HepG2 (cell line): ENCODE measurements around the gene TNNI3K. TPM values are rescaled to one million over a fixed set of nuclear protein-coding genes. Genes with fewer than 3 reads are reported as not detected.

Source experiments
- ATAC-seq: fragments of 200-7000 bp; cut with Tn5 transposase; 3 replicates; pipeline ENCODE4 v1.9.1; 2020; ENCODE audit warnings: mild to moderate bottlenecking, moderate library complexity
- BruUV-seq: library from RNA; stranded (reverse); fragments of 400-500 nt; replicated peaks from 2 replicates; lab custom pipeline; 2021; lab: Mats Ljungman, UMichigan
- CTCF ChIA-PET: fragments of 300-600 bp; formaldehyde crosslinking; extraction: SDS; loops from one replicate; lab custom pipeline; 2021; ENCODE audit warnings: low total read pairs, inconsistent platforms, low intra/inter-chr PET ratio; lab: Yijun Ruan, JAX
- POLR2A ChIA-PET: fragments of 350-600 bp; sonication (Branson Sonifier 250); formaldehyde crosslinking; loops from one replicate; lab custom pipeline; 2020; ENCODE audit warnings: antibody characterized with exemption, inconsistent platforms; lab: Yijun Ruan, JAX
- DNase-seq: peaks from one replicate; pipeline ENCODE4 v3.0.0-alpha.2; 2015; ENCODE audit warnings: low spot score
- FAIRE-seq: peaks from 3 replicates; lab custom pipeline; 2011; peaks lifted over from hg19 to GRCh38; lab: Jason Lieb, UNC
- H2AFZ ChIP-seq: one replicate; pipeline ENCODE4 v1.6.1; 2011; ENCODE audit warnings: low read length, inconsistent platforms
- H3K27ac ChIP-seq: fragments of 300-600 bp; 3 replicates; pipeline ENCODE4 v1.8.0; 2011; ENCODE audit warnings: mixed run types, mild to moderate bottlenecking, mixed read lengths, low read length, inconsistent platforms; ENCODE audit not compliant: insufficient read depth; ENCODE audit errors: extremely low read length
- H3K27me3 ChIP-seq, 2 experiments: fragments of 200-600 bp in 1 of 2; 2 replicates in 1 of 2; 3 replicates in 1 of 2; pipeline versions ENCODE4 v1.6.0 to v1.8.0; 2011; ENCODE audit warnings: low read length in 2 of 2, mild to moderate bottlenecking in 2 of 2, moderate library complexity in 2 of 2, inconsistent platforms in 1 of 2; ENCODE audit not compliant: insufficient read depth in 2 of 2, control insufficient read depth in 1 of 2
- H3K36me3 ChIP-seq, 2 experiments: fragments of 200-600 bp in 1 of 2; replicated peaks in 1 of 2; 2 replicates in 1 of 2; 3 replicates in 1 of 2; pipeline versions ENCODE4 v1.5.1 to v1.8.0; 2011; ENCODE audit warnings: low read length in 2 of 2, inconsistent platforms in 1 of 2; ENCODE audit not compliant: insufficient read depth in 2 of 2, control insufficient read depth in 1 of 2
- H3K4me1 ChIP-seq: 2 replicates; pipeline ENCODE4 v1.5.1; 2012; ENCODE audit warnings: low read length, inconsistent platforms; ENCODE audit not compliant: insufficient read depth
- H3K4me2 ChIP-seq: 2 replicates; pipeline ENCODE4 v1.6.0; 2011; ENCODE audit warnings: low read depth, low read length, inconsistent platforms
- H3K4me3 ChIP-seq, 3 experiments: fragments of 200-600 bp in 1 of 3; sonication (generic), shearing (Covaris generic) in 1 of 3; replicated peaks in 1 of 3; 2 replicates each; pipeline ENCODE4 v1.5.1; 2011 to 2016; ENCODE audit warnings: low read length in 3 of 3, inconsistent platforms in 2 of 3, low read depth in 2 of 3, mild to moderate bottlenecking in 2 of 3, control low read depth in 1 of 3, mixed read lengths in 1 of 3; ENCODE audit not compliant: insufficient read depth in 1 of 3
- H3K79me2 ChIP-seq: one replicate; pipeline ENCODE4 v1.6.1; 2011; ENCODE audit warnings: low read length, inconsistent platforms; ENCODE audit not compliant: insufficient read depth
- H3K9ac ChIP-seq: 2 replicates; pipeline ENCODE4 v1.6.0; 2011; ENCODE audit warnings: mild to moderate bottlenecking, low read depth, low read length, inconsistent platforms; ENCODE audit not compliant: insufficient read depth
- H3K9me3 ChIP-seq: 2 replicates; pipeline ENCODE4 v1.5.1; 2012; ENCODE audit warnings: mild to moderate bottlenecking, low read length
- H4K20me1 ChIP-seq: 2 replicates; pipeline ENCODE4 v1.6.0; 2011; ENCODE audit warnings: inconsistent platforms, mild to moderate bottlenecking, low read length, moderate library complexity; ENCODE audit not compliant: insufficient read depth
- CEBPB ChIP-seq: IDR thresholded peaks from 2 replicates; pipeline ENCODE4 v1.6.1; 2011; ENCODE audit warnings: low read depth, low read length, improper control_type of control experiment, borderline replicate concordance
- HNF4G ChIP-seq, 2 experiments: sonication (generic) in 1 of 2; formaldehyde crosslinking in 1 of 2; IDR thresholded peaks; 2 replicates each; pipeline versions ENCODE4 v1.4.0 to v1.6.1; 2011 to 2020; ENCODE audit warnings: borderline replicate concordance in 2 of 2, low read depth in 2 of 2, mild to moderate bottlenecking in 2 of 2, low read length in 1 of 2, missing genetic modification reagents in 1 of 2, moderate library complexity in 1 of 2
- IRX3 ChIP-seq: sonication (generic); formaldehyde crosslinking; IDR thresholded peaks from 2 replicates; pipeline ENCODE4 v1.8.1; 2023; ENCODE audit warnings: mild to moderate bottlenecking, low read depth, missing genetic modification reagents, borderline replicate concordance
- MTA3 ChIP-seq: sonication (generic); formaldehyde crosslinking; IDR thresholded peaks from 2 replicates; pipeline ENCODE4 v1.4.0; 2020; ENCODE audit warnings: missing genetic modification reagents
- SALL1 ChIP-seq: sonication (generic); formaldehyde crosslinking; IDR thresholded peaks from 2 replicates; pipeline ENCODE4 v1.8.0; 2022; ENCODE audit warnings: mild to moderate bottlenecking, missing genetic modification reagents
- ZMYM3 ChIP-seq: sonication (generic); formaldehyde crosslinking; IDR thresholded peaks from 2 replicates; pipeline ENCODE4 v1.5.1; 2020; ENCODE audit warnings: mild to moderate bottlenecking, missing genetic modification reagents
- ZNF496 ChIP-seq: sonication (generic); formaldehyde crosslinking; IDR thresholded peaks from 2 replicates; pipeline ENCODE4 v1.8.1; 2023; ENCODE audit warnings: mild to moderate bottlenecking, moderate library complexity, missing genetic modification reagents; ENCODE audit not compliant: insufficient replicate concordance
- ZSCAN20 ChIP-seq: sonication (generic); formaldehyde crosslinking; IDR thresholded peaks from 2 replicates; pipeline ENCODE4 v1.4.0; 2020; ENCODE audit warnings: missing genetic modification reagents, mild to moderate bottlenecking, borderline replicate concordance
- WGBS: methylation state at CpG from one replicate; pipeline ENCODE4 v1.1.6; 2017; ENCODE audit warnings: low lambda C conversion rate; 5-methylcytosine and 5-hydroxymethylcytosine counted together
- in situ Hi-C: cut with HindIII; loops from 2 replicates; pipeline ENCODE4 v1.10.0; 2017; ENCODE audit warnings: low pct_unique_long_range_greater_than_20kb; ENCODE audit not compliant: extremely low pct_ligation_motif_present
- intact Hi-C: fragments of 100-400 bp; cut with micrococcal nuclease; formaldehyde crosslinking; loops from one replicate; pipeline ENCODE4 v1.10.0; 2022; ENCODE audit not compliant: unreplicated experiment
- polyA plus RNA-seq, 8 experiments: library from polyadenylated mRNA; depleted of rRNA in 3 of 8; stranded (reverse) in 7 of 8; unstranded in 1 of 8; fragments of >200 nt; fragmentation: Illumina TruSeq in 4 of 8; extraction: Trizol in 4 of 8; gene quantifications; 2 replicates each; pipeline versions ENCODE4 v1.2.1 to v1.2.3, GENCODE V29; 2011 to 2016; ENCODE audit warnings: low read depth in 4 of 8, missing spikeins in 1 of 8, mixed read lengths in 1 of 8; ENCODE audit not compliant: insufficient read depth in 1 of 8
- total RNA-seq, 5 experiments: library from RNA; depleted of rRNA; stranded (reverse); fragments of >200 nt; fragmentation: Illumina TruSeq; extraction: Trizol; gene quantifications; 2 replicates each; pipeline ENCODE4 v1.2.3, GENCODE V29; 2016; ENCODE audit warnings: low read depth in 1 of 5
- TF ChIP-seq, protein P1 (sequence below): sonication (generic); formaldehyde crosslinking; IDR thresholded peaks from 2 replicates; pipeline ENCODE4 v1.4.0; 2020; ENCODE audit warnings: missing genetic modification reagents; ENCODE audit errors: not compliant biosample characterization
- TF ChIP-seq, protein P2 (sequence below): sonication (generic); formaldehyde crosslinking; IDR thresholded peaks from 2 replicates; pipeline ENCODE4 v1.8.1; 2022; ENCODE audit warnings: low read depth, mild to moderate bottlenecking, missing genetic modification reagents
- TF ChIP-seq, protein P3 (sequence below): sonication (generic); formaldehyde crosslinking; IDR thresholded peaks from 2 replicates; pipeline ENCODE4 v1.4.0; 2020; ENCODE audit warnings: missing genetic modification reagents

The TNNI3K gene
- total and polyA plus RNA-seq, 2 of the 13 experiments (the other 11 are each of a cell fraction or from before 2014, with no cell fraction given), result 1.1 TPM; not detected in 1

DNA sequence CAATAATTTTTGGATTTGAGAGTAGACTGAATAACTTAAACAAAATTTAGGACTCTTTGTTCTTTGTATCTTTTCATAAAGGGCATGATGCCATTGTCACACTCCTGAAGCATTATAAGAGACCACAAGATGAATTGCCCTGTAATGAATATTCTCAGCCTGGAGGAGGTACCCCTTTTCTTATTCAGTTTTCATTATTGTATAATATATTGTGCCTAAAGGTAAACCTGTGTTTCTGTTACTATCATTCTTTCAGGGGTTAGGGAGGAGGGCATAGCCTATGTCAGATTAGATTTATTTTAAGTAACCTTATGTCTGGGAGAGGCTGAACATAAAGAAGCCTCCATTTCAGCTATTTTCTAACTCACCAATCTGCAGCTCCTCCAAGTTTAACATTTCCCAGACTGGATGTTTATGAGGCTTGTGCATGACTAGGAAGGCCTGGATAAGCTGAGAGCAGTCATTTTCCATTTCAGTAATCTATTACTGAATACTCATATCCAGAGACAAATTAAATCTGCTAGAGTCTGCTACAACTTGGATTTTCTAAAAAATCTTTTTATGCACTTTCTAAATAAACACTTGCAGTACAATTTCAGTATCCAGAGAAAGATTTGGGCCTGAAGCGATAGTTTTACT lies 132.1 kb downstream of the TNNI3K start:
- no peak for ATAC-seq
- Histone ChIP-seq H4K20me1 (no peaks in the 10 kb centered on the region), H3K9ac (no peak overlapping the region), H3K36me3 (no peaks in the 10 kb centered on the region), H3K9me3 (no peaks in the 10 kb centered on the region), H3K27me3 (no peaks in the 10 kb centered on the region), H3K27ac (no peak overlapping the region), H3K79me2 (no peaks in the 10 kb centered on the region), H3K4me1 (no peaks in the 10 kb centered on the region), H3K4me2 (no peak overlapping the region), H2AFZ (no peak overlapping the region), H3K4me3 (no peak overlapping the region)
- no TSS peak for BruUV-seq
- POLR2A ChIA-PET, result no interaction called here
- FAIRE-seq, result no peak
- in situ Hi-C loops (no loop called here), intact Hi-C loops (no loop called here)
- DNase-seq, result no peak
- CTCF ChIA-PET, result no interaction called here
- 4% methylated on average over 1 of the region's 1 CpG for WGBS
- no peak for TF ChIP-seq ZNF496 (CRISPR knock-in tag)
- TF ChIP-seq MTA3 (CRISPR knock-in tag), result no peak
- TF ChIP-seq IRX3 (CRISPR knock-in tag), result no peak
- TF ChIP-seq CEBPB, result no peak
- TF ChIP-seq HNF4G (IDR thresholded peaks at IDR 0.05; ENCODE audit: borderline replicate concordance, low read depth, low read length), result no peak
- no peak for TF ChIP-seq HNF4G (CRISPR knock-in tag; IDR thresholded peaks at IDR 0.05; ENCODE audit: borderline replicate concordance, low read depth)
- TF ChIP-seq, protein P1, sequence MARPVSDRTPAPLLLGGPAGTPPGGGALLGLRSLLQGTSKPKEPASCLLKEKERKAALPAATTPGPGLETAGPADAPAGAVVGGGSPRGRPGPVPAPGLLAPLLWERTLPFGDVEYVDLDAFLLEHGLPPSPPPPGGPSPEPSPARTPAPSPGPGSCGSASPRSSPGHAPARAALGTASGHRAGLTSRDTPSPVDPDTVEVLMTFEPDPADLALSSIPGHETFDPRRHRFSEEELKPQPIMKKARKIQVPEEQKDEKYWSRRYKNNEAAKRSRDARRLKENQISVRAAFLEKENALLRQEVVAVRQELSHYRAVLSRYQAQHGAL, result no peak
- no peak for TF ChIP-seq ZMYM3
- TF ChIP-seq, protein P2, sequence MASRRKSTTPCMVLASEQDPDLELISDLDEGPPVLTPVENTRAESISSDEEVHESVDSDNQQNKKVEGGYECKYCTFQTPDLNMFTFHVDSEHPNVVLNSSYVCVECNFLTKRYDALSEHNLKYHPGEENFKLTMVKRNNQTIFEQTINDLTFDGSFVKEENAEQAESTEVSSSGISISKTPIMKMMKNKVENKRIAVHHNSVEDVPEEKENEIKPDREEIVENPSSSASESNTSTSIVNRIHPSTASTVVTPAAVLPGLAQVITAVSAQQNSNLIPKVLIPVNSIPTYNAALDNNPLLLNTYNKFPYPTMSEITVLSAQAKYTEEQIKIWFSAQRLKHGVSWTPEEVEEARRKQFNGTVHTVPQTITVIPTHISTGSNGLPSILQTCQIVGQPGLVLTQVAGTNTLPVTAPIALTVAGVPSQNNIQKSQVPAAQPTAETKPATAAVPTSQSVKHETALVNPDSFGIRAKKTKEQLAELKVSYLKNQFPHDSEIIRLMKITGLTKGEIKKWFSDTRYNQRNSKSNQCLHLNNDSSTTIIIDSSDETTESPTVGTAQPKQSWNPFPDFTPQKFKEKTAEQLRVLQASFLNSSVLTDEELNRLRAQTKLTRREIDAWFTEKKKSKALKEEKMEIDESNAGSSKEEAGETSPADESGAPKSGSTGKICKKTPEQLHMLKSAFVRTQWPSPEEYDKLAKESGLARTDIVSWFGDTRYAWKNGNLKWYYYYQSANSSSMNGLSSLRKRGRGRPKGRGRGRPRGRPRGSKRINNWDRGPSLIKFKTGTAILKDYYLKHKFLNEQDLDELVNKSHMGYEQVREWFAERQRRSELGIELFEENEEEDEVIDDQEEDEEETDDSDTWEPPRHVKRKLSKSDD (CRISPR knock-in tag), result no peak
- TF ChIP-seq, protein P3, sequence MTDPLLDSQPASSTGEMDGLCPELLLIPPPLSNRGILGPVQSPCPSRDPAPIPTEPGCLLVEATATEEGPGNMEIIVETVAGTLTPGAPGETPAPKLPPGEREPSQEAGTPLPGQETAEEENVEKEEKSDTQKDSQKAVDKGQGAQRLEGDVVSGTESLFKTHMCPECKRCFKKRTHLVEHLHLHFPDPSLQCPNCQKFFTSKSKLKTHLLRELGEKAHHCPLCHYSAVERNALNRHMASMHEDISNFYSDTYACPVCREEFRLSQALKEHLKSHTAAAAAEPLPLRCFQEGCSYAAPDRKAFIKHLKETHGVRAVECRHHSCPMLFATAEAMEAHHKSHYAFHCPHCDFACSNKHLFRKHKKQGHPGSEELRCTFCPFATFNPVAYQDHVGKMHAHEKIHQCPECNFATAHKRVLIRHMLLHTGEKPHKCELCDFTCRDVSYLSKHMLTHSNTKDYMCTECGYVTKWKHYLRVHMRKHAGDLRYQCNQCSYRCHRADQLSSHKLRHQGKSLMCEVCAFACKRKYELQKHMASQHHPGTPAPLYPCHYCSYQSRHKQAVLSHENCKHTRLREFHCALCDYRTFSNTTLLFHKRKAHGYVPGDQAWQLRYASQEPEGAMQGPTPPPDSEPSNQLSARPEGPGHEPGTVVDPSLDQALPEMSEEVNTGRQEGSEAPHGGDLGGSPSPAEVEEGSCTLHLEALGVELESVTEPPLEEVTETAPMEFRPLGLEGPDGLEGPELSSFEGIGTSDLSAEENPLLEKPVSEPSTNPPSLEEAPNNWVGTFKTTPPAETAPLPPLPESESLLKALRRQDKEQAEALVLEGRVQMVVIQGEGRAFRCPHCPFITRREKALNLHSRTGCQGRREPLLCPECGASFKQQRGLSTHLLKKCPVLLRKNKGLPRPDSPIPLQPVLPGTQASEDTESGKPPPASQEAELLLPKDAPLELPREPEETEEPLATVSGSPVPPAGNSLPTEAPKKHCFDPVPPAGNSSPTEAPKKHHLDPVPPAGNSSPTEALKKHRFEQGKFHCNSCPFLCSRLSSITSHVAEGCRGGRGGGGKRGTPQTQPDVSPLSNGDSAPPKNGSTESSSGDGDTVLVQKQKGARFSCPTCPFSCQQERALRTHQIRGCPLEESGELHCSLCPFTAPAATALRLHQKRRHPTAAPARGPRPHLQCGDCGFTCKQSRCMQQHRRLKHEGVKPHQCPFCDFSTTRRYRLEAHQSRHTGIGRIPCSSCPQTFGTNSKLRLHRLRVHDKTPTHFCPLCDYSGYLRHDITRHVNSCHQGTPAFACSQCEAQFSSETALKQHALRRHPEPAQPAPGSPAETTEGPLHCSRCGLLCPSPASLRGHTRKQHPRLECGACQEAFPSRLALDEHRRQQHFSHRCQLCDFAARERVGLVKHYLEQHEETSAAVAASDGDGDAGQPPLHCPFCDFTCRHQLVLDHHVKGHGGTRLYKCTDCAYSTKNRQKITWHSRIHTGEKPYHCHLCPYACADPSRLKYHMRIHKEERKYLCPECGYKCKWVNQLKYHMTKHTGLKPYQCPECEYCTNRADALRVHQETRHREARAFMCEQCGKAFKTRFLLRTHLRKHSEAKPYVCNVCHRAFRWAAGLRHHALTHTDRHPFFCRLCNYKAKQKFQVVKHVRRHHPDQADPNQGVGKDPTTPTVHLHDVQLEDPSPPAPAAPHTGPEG (CRISPR knock-in tag), result no peak
- no peak for TF ChIP-seq ZSCAN20 (CRISPR knock-in tag)
- no peak for TF ChIP-seq SALL1 (CRISPR knock-in tag)
